Subcutaneous adipose tissue (tissue), 4 donors: Measurements from ENCODE around the gene ZNF513. TPM values are rescaled to one million over a fixed set of nuclear protein-coding genes. Genes with fewer than 3 reads are reported as not detected.

Source experiments
- total RNA-seq, 4 donors: library from RNA; depleted of rRNA; stranded (reverse); fragments of >200 nt; gene quantifications; one replicate each; pipeline ENCODE4 v1.1.0, GENCODE V29; 2016
- TF ChIP-seq, protein P1 (sequence below): fragments of 450-650 bp; IDR thresholded peaks from one replicate; pipeline ENCODE4 v1.5.1; 2016; ENCODE audit warnings: low read depth, mild to moderate bottlenecking, control low read depth, antibody characterized with exemption, moderate library complexity

ZNF513 gene
- total RNA-seq, 4 donors from 2014 or later: 4.9 to 12.8 (median 8.2) TPM

DNA sequence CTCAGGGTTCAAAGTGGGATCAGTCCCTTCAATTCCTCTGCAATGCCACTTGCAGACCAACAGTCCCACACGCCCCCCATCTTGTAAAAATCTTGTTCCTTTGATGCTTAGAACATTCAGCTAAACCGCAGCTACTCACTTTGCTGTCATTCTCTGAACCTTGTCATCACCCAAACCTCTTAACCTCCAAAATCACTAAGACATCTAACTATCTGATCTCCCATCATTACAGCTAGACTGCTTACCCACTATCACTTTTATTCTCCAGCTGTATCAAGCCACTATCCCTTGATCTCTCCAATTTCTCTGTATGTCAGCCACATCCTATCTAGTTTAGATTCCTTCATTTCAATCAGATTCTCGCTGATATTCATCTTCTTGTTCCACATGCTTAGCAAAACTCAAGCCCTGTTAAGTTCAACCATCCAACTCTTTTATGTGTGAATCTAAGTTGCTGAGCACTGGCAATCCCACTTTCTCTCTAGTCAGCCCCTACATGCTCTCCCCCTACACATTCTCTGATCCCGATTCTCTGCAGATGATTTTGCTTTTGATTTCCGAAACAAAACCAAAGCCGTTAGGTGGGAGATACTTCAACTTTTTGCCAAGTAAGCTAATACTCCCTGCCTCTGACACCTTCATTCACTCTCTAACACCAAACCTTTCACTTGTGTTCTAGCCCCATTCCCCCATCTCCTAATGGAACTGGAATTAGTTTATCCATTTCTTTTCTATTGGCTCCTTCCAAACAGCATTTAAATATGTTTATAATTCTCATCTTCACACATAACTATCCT lies 28.5 kb downstream of the ZNF513 start:
- TF ChIP-seq, protein P1, sequence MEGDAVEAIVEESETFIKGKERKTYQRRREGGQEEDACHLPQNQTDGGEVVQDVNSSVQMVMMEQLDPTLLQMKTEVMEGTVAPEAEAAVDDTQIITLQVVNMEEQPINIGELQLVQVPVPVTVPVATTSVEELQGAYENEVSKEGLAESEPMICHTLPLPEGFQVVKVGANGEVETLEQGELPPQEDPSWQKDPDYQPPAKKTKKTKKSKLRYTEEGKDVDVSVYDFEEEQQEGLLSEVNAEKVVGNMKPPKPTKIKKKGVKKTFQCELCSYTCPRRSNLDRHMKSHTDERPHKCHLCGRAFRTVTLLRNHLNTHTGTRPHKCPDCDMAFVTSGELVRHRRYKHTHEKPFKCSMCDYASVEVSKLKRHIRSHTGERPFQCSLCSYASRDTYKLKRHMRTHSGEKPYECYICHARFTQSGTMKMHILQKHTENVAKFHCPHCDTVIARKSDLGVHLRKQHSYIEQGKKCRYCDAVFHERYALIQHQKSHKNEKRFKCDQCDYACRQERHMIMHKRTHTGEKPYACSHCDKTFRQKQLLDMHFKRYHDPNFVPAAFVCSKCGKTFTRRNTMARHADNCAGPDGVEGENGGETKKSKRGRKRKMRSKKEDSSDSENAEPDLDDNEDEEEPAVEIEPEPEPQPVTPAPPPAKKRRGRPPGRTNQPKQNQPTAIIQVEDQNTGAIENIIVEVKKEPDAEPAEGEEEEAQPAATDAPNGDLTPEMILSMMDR: no peak

- TF ChIP-seq, protein P1: no peak
These were observed 30.3 kb downstream of the ZNF513 start for GRCh38 chr2:27350106-27350693.

- TF ChIP-seq, protein P1: no peak
These were observed 32.9 kb downstream of the ZNF513 start for GRCh38 chr2:27347641-27348040.

GRCh38 chr2:27336173-27336572 lies 44.4 kb downstream of the ZNF513 start:
- TF ChIP-seq, protein P1: no peak

DNA sequence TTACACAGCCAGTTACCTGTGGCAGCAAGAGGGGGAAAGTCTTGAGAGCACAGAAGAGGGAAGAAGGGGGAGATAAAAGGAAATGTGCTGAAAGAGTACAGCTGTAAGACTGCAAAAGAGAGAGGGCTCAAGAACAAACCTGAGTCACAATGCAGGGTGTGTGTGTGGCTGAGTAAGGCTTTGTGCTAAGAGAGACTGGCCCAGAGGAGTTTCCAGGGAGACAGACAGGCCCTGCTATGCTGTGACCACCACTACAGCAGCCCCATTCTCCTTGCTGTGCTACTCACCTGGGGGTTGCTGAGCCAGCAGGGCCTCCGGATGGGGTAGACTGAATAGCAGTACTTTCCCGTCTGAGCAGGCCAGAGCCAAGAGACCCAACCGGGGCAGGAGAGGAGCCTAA lies 45.2 kb downstream of the ZNF513 start:
- TF ChIP-seq, protein P1: no peak

Other genes starting within 250 kb of the ZNF513 start
- 10 to 100 TPM; 43.5 to 63.3 (median 52.4) TPM for gene PREB, start 246.1 kb downstream of the ZNF513 start, total RNA-seq
- gene PRR30, start 241.3 kb downstream of the ZNF513 start, total RNA-seq: not detected
- under 1 TPM in 1 of 4 donors, not detected in 3; under 0.01 TPM for gene TCF23, start 231.7 kb downstream of the ZNF513 start, total RNA-seq
- 100 to 1,000 TPM; 169 to 677 (median 199) TPM for gene ATRAID, start 168.7 kb downstream of the ZNF513 start, total RNA-seq
- 10 to 100 TPM; 17.2 to 97.8 (median 39.4) TPM for gene SLC5A6, start 168.5 kb downstream of the ZNF513 start, total RNA-seq
- gene CAD, start 163.4 kb downstream of the ZNF513 start, total RNA-seq: 10 to 100 TPM; 10.2 to 17.3 (median 13.9) TPM
- not detected for gene SLC30A3, start 117.7 kb downstream of the ZNF513 start, total RNA-seq
- gene DNAJC5G, start 105.3 kb downstream of the ZNF513 start, total RNA-seq: under 1 TPM in 1 of 4 donors, not detected in 3; 0.88 TPM
- gene TRIM54, start 98.3 kb downstream of the ZNF513 start, total RNA-seq: under 1 TPM in 1 of 4 donors, not detected in 3; 0.66 TPM
- gene UCN, start 72.3 kb downstream of the ZNF513 start, total RNA-seq: 1 to 10 TPM in 3 of 4 donors, not detected in 1; 1.7 to 3.4 (median 2.9) TPM
- 10 to 100 TPM; 56.8 to 88.7 (median 77.1) TPM for gene MPV17, start 57.6 kb downstream of the ZNF513 start, total RNA-seq
- 10 to 100 TPM; 28.0 to 43.0 (median 34.0) TPM for gene GTF3C2, start 24.0 kb downstream of the ZNF513 start, total RNA-seq
- 10 to 100 TPM; 36.4 to 44.2 (median 42.2) TPM for gene EIF2B4, start 10.4 kb downstream of the ZNF513 start, total RNA-seq
- gene SNX17, start 10.1 kb downstream of the ZNF513 start, total RNA-seq: 100 to 1,000 TPM in 2 of 4 donors, 10 to 100 TPM in 2; 71.6 to 115 (median 102) TPM
- gene PPM1G, start 28.9 kb upstream of the ZNF513 start, total RNA-seq: 10 to 100 TPM; 28.2 to 51.1 (median 41.4) TPM
- 10 to 100 TPM; 47.4 to 73.3 (median 64.2) TPM for gene NRBP1, start 47.9 kb upstream of the ZNF513 start, total RNA-seq
- gene KRTCAP3, start 61.6 kb upstream of the ZNF513 start, total RNA-seq: 1 to 10 TPM in 2 of 4 donors, under 1 TPM in 1, not detected in 1; 0.66 to 2.0 (median 1.1) TPM
- gene IFT172, start 109.0 kb upstream of the ZNF513 start, total RNA-seq: 10 to 100 TPM; 21.8 to 33.5 (median 25.5) TPM
- 10 to 100 TPM; 39.6 to 65.4 (median 50.9) TPM for gene FNDC4, start 114.5 kb upstream of the ZNF513 start, total RNA-seq
- gene GCKR, start 116.1 kb upstream of the ZNF513 start, total RNA-seq: 1 to 10 TPM in 3 of 4 donors, not detected in 1; 1.4 to 2.1 (median 1.5) TPM
- gene ZNF512, start 202.3 kb upstream of the ZNF513 start, total RNA-seq: 10 to 100 TPM; 17.1 to 24.6 (median 21.9) TPM
- 1 to 10 TPM; 2.5 to 6.6 (median 4.1) TPM for gene CCDC121, start 248.3 kb upstream of the ZNF513 start, total RNA-seq
- gene GPN1, start 248.3 kb upstream of the ZNF513 start, total RNA-seq: 10 to 100 TPM; 19.6 to 32.3 (median 27.6) TPM